Loucy (cell line): ENCODE data around the gene TMEM215.

ENCODE experiments used
- EZH2phosphoT487 ChIP-seq: fragments of 200-600 bp; IDR thresholded peaks from 2 replicates; pipeline ENCODE4 v1.6.1; 2018; ENCODE audit warnings: antibody characterized with exemption, mild to moderate bottlenecking, moderate library complexity, borderline replicate concordance
- TF ChIP-seq, protein P1 (sequence below): fragments of 200-600 bp; sonication (generic); conservative IDR thresholded peaks from 2 replicates; pipeline ENCODE4 v1.5.1; 2014; ENCODE audit warnings: mild to moderate bottlenecking, antibody characterized with exemption, low read length

DNA sequence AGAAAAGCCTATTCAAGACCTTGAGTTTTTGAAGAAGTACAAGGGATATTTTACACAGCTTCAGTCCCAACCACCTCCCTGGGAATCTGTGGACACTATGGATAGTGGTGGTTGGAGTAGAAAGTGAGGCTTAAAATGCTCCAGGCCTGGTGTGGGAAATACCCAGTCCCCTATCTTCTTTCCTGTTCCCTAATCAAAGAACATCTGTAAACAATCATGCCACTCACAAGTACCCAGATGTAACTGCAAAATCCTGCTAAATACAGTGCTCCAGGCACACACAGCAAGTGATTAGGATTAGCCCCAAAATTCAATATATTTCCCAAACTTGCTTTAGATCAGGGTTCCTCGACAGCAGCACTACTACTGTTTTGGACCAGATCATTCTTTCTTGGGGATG is 46.0 kb upstream of the TMEM215 start:
- TF ChIP-seq, protein P1, sequence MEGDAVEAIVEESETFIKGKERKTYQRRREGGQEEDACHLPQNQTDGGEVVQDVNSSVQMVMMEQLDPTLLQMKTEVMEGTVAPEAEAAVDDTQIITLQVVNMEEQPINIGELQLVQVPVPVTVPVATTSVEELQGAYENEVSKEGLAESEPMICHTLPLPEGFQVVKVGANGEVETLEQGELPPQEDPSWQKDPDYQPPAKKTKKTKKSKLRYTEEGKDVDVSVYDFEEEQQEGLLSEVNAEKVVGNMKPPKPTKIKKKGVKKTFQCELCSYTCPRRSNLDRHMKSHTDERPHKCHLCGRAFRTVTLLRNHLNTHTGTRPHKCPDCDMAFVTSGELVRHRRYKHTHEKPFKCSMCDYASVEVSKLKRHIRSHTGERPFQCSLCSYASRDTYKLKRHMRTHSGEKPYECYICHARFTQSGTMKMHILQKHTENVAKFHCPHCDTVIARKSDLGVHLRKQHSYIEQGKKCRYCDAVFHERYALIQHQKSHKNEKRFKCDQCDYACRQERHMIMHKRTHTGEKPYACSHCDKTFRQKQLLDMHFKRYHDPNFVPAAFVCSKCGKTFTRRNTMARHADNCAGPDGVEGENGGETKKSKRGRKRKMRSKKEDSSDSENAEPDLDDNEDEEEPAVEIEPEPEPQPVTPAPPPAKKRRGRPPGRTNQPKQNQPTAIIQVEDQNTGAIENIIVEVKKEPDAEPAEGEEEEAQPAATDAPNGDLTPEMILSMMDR = no peak
- TF ChIP-seq EZH2phosphoT487 = no peak
